Activated naive CD4-positive, alpha-beta T cell treated with anti-CD3 and anti-CD28 coated beads for 36 hours (primary cell): Measurements from ENCODE around the gene FBXL17. TPM values are rescaled to one million over a fixed set of nuclear protein-coding genes. Genes with fewer than 3 reads are reported as not detected.
"Not testable (repeated sequence)": the region's sequence is repeated elsewhere in the genome, so short reads cannot be mapped to it uniquely, and the experiment has no call there.

Experiments
- CTCF ChIA-PET: fragments of 350-600 bp; sonication (Branson Sonifier 250); formaldehyde crosslinking; loops from one replicate; lab custom pipeline; 2021; ENCODE audit warnings: antibody characterized with exemption; lab: Charles Lee
- DNase-seq: peaks from one replicate; pipeline ENCODE4 v3.0.0-alpha.2; 2020
- H3K27ac Mint-ChIP-seq: one replicate; pipeline ENCODE4 v1.8.0; 2021; ENCODE audit warnings: mild to moderate bottlenecking, mixed read lengths
- H3K27me3 Mint-ChIP-seq: one replicate; pipeline ENCODE4 v1.8.0; 2021; ENCODE audit warnings: low read depth, mixed read lengths
- H3K36me3 Mint-ChIP-seq: one replicate; pipeline ENCODE4 v1.8.0; 2021; ENCODE audit warnings: low read depth, mixed read lengths
- H3K4me1 Mint-ChIP-seq: one replicate; pipeline ENCODE4 v1.8.0; 2021; ENCODE audit warnings: low read depth, mixed read lengths
- H3K4me3 Mint-ChIP-seq: one replicate; pipeline ENCODE4 v1.8.0; 2021; ENCODE audit warnings: mild to moderate bottlenecking, moderate library complexity, mixed read lengths
- H3K9me3 Mint-ChIP-seq: one replicate; pipeline ENCODE4 v1.8.0; 2021; ENCODE audit warnings: mixed read lengths
- intact Hi-C: fragments of 100-400 bp; cut with micrococcal nuclease; formaldehyde crosslinking; loops from one replicate; pipeline ENCODE4 v1.15.1; 2023
- total RNA-seq, 2 experiments: library from RNA; stranded (reverse); gene quantifications; one replicate each; pipeline ENCODE4 v1.2.3, GENCODE V29; 2021

The FBXL17 gene
- 1 to 10 TPM; 3.5 to 4.3 TPM for total RNA-seq

DNA sequence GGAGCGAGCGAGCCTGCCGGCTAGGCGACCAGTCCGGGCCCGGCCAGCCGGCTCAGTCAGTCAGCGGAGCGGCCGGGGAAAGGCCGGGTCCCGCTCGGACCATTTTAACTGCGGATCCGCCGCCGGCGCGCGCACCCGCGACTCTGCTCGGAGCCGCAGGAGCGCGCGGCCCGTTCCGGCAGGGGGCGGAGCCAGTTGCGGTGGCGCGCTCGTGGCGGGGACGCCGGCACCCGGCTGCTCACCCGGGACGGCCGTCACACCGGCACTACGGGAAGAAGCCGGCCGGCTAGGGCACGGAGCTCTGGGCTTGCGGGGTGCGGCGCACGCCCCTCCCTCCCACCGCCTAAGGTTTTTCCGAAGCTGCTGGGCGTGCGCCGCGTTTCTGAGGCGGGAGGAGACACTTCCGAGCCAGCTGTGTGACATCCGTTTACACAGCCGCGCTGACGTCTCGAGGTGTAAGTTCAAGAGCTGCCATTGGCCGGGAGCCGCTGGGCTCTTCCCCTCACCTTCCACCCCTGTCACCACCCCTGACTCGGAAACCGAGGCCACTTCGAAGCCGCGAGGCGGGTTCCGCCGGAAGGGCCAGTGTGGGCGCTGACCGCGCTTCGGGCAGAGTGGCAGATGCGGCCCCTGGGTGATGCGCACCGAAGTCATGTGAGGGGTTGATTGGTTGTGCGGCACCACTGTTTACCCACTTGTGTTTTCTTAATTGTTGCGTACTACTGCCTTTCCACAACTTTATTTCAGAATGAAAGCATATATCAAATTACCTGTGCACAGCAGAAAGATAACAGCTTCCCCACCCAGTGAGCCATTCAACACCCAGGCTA is at the start of gene FBXL17:
FBXL17 (minus strand) TSS at position 145 of the 830 bp plus-strand sequence.
- H3K4me3 Mint-ChIP-seq = peak within 1 kb of the TSS; percentile 82
- peaks cover 36% of the 10 kb centered on the region for H3K4me1 Mint-ChIP-seq
- intact Hi-C loops = loop anchor here (1.0 to 5.0 kb wide), 10 partner anchors 102 to 1705 kb away; partner anchors contain the start of genes EFNA5 and MAN2A1
- H3K36me3 Mint-ChIP-seq = peaks cover 12% of the 10 kb centered on the region
- H3K27me3 Mint-ChIP-seq = no peaks in the 10 kb centered on the region
- peak within 1 kb of the TSS; percentile 95 for H3K27ac Mint-ChIP-seq
- DNase-seq = peak; percentile 95
- H3K9me3 Mint-ChIP-seq = peaks cover 10% of the 10 kb centered on the region
- CTCF ChIA-PET = interaction anchor here (0.6 to 1.2 kb wide), 2 partner anchors 37 to 111 kb away, joined by 3 to 4 read pairs; no protein-coding TSS in a partner anchor

DNA sequence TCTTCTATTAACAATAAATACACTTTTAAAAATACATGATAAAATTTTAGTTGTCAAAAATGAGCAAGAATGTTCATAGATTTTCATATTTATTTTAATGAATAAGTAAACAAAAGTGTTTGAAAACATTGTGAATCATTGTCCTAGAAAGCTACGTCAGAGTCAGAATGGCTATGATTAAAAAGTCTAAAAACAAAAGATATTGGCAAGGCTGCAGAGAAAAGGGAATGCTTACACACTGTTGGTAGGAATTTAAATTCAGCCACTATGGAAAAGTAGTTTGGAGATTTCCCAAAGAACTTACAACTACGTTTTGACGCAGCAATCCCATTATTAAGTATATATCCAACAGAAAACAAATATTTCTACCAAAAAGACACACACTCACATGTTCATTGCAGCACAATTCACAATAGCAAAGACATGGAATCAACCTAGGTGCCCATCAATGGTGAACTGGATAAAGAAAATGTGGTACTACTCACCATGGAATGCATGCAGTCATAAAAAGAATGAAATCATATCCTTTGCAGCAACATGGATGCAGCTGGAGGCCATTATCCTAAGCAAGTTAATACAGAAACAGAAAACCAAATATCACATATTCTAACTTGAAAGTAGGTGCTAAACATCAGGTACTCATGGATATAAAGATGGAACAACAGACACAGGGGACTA is 49.2 kb upstream of the FBXL17 start:
- intact Hi-C loops = no loop called here
- Mint-ChIP-seq H3K4me3 (no peak overlapping the region), H3K36me3 (no peaks in the 10 kb centered on the region), H3K4me1 (no peaks in the 10 kb centered on the region), H3K9me3 (no peaks in the 10 kb centered on the region), H3K27ac (no peak overlapping the region), H3K27me3 (peaks cover 19% of the 10 kb centered on the region)
- CTCF ChIA-PET = no interaction called here
- no peak for DNase-seq

- H3K36me3 Mint-ChIP-seq = no peaks in the 10 kb centered on the region
- peaks cover 5% of the 10 kb centered on the region for H3K27me3 Mint-ChIP-seq
- no peak for DNase-seq
- H3K27ac Mint-ChIP-seq = no peak overlapping the region
- CTCF ChIA-PET = no interaction called here
- no peaks in the 10 kb centered on the region for H3K4me1 Mint-ChIP-seq
- peaks cover 2% of the 10 kb centered on the region for H3K9me3 Mint-ChIP-seq
- intact Hi-C loops = no loop called here
- H3K4me3 Mint-ChIP-seq = no peak overlapping the region
Measured at GRCh38 chr5:108421713-108422112, 39.8 kb upstream of the FBXL17 start.

- Mint-ChIP-seq H3K4me3 (no peak overlapping the region), H3K9me3 (peaks cover 2% of the 10 kb centered on the region), H3K27ac (no peak overlapping the region), H3K27me3 (no peaks in the 10 kb centered on the region), H3K4me1 (no peaks in the 10 kb centered on the region), H3K36me3 (no peaks in the 10 kb centered on the region)
- DNase-seq = no peak
- CTCF ChIA-PET = no interaction called here
- intact Hi-C loops = no loop called here
Measured at GRCh38 chr5:108420755-108421154, 38.9 kb upstream of the FBXL17 start.

GRCh38 chr5:108420158-108420557 is 38.3 kb upstream of the FBXL17 start:
- no peak for DNase-seq
- Mint-ChIP-seq H3K9me3 (peaks cover 2% of the 10 kb centered on the region), H3K4me1 (no peaks in the 10 kb centered on the region), H3K4me3 (no peak overlapping the region), H3K36me3 (no peaks in the 10 kb centered on the region), H3K27me3 (no peaks in the 10 kb centered on the region), H3K27ac (no peak overlapping the region)
- CTCF ChIA-PET = no interaction called here
- intact Hi-C loops = no loop called here

DNA sequence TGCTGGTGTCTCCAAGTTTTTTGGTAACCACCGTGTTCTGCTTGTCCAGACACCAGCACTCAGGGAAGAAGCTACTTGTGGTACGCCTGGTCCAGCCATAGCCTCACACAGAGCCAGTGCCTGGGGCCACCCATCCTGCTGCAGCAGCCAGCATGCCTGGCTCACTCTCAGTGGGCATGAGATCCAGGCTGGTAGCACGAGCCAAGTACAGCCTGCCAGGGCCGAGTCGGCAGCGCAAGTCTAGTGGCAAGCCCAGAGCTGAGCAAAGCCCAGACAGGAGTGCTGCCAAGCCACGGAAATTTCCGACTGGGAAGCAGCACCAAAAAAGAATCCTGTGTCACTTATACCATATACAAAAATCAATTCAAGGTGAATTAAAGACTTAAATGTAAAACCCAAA is 36.3 kb upstream of the FBXL17 start:
- intact Hi-C loops = no loop called here
- Mint-ChIP-seq H3K4me1 (no peaks in the 10 kb centered on the region), H3K27ac (no peak overlapping the region), H3K36me3 (no peaks in the 10 kb centered on the region), H3K9me3 (peaks cover 2% of the 10 kb centered on the region), H3K27me3 (no peaks in the 10 kb centered on the region), H3K4me3 (no peak overlapping the region)
- no peak for DNase-seq
- CTCF ChIA-PET = no interaction called here

- H3K27ac Mint-ChIP-seq = no peak overlapping the region
- H3K27me3 Mint-ChIP-seq = no peaks in the 10 kb centered on the region
- no peak overlapping the region for H3K4me3 Mint-ChIP-seq
- H3K36me3 Mint-ChIP-seq = no peaks in the 10 kb centered on the region
- intact Hi-C loops = no loop called here
- no peaks in the 10 kb centered on the region for H3K9me3 Mint-ChIP-seq
- H3K4me1 Mint-ChIP-seq = no peaks in the 10 kb centered on the region
- DNase-seq = no peak
- CTCF ChIA-PET = no interaction called here
Measured at GRCh38 chr5:108417166-108417670, 35.3 kb upstream of the FBXL17 start.

DNA sequence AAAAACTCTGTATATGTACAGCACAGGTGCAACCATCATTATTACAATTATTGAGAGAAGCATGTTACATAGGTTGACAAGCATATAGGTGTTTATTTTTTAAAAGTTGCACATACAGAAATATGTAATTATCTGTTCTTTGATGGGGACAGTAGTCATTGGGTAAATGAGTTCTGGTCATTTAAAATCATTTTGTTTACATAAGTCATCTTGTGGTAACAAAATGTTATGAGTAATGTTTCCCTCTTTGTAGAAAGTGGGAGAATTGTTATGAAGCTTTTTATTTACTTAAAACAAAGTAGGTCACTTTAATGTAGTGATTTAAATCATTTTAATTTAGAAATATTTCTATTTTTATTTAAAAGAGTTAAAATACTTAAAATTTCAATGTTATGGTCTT is 33.8 kb upstream of the FBXL17 start:
- Mint-ChIP-seq H3K4me1 (no peaks in the 10 kb centered on the region), H3K4me3 (no peak overlapping the region), H3K36me3 (no peaks in the 10 kb centered on the region), H3K27me3 (no peaks in the 10 kb centered on the region), H3K9me3 (no peaks in the 10 kb centered on the region), H3K27ac (no peak overlapping the region)
- CTCF ChIA-PET = no interaction called here
- DNase-seq = no peak
- intact Hi-C loops = no loop called here

- CTCF ChIA-PET = interaction anchor here (0.7 kb wide), 1 partner anchor 151 kb away, joined by 3 read pairs; no protein-coding TSS in a partner anchor
- no peak for DNase-seq
- intact Hi-C loops = no loop called here
- Mint-ChIP-seq H3K4me3 (no peak overlapping the region), H3K27ac (no peak overlapping the region), H3K4me1 (no peaks in the 10 kb centered on the region), H3K9me3 (peaks cover 5% of the 10 kb centered on the region), H3K27me3 (no peaks in the 10 kb centered on the region), H3K36me3 (no peaks in the 10 kb centered on the region)
Measured at GRCh38 chr5:108409786-108410185, 27.9 kb upstream of the FBXL17 start.

- H3K9me3 Mint-ChIP-seq = peaks cover 14% of the 10 kb centered on the region
- intact Hi-C loops, DNase-seq, H3K4me1 Mint-ChIP-seq, CTCF ChIA-PET, H3K4me3 Mint-ChIP-seq, H3K27me3 Mint-ChIP-seq, H3K27ac Mint-ChIP-seq, H3K36me3 Mint-ChIP-seq: not testable (repeated sequence)
Measured at GRCh38 chr5:108405201-108405600, 23.3 kb upstream of the FBXL17 start.

DNA sequence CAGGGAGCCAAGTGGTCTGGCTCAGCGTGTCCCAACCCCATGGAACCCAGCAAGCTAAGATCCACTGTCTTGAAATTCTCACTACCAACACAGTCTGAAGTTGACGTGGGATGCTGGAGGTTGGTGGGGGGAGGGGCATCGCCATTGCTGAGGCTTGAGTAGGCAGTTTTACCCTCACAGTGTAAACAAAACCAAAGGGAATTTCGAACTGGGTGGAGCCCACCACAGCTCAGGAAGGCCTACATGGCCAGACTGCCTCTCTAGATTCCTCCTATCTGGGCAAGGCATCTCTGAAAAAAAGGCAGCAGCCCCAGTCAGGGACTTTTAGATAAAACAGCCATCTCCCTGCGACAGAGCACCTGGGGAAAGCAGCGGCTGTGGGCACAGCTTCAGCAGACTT is 17.1 kb upstream of the FBXL17 start:
- CTCF ChIA-PET = no interaction called here
- Mint-ChIP-seq H3K27me3 (peaks cover 15% of the 10 kb centered on the region), H3K27ac (no peak overlapping the region), H3K36me3 (no peaks in the 10 kb centered on the region), H3K9me3 (peaks cover 9% of the 10 kb centered on the region), H3K4me1 (peaks cover 3% of the 10 kb centered on the region), H3K4me3 (no peak overlapping the region)
- no peak for DNase-seq
- intact Hi-C loops = no loop called here

- H3K27ac Mint-ChIP-seq, H3K36me3 Mint-ChIP-seq, intact Hi-C loops, H3K9me3 Mint-ChIP-seq, H3K4me3 Mint-ChIP-seq, DNase-seq, H3K4me1 Mint-ChIP-seq, CTCF ChIA-PET: not testable (repeated sequence)
- peaks cover 15% of the 10 kb centered on the region for H3K27me3 Mint-ChIP-seq
Measured at GRCh38 chr5:108396837-108397236, 14.9 kb upstream of the FBXL17 start.
